GM18861 (cell line): ENCODE results near the gene POLQ.
"Not testable (repeated sequence)": the region's sequence is repeated elsewhere in the genome, so short reads cannot be mapped to it uniquely, and the experiment has no call there.

Source experiments
- ATAC-seq: cut with Tn5 transposase; IDR thresholded peaks from one replicate; pipeline ENCODE4 v1.9.1; 2021; ENCODE audit not compliant: unreplicated experiment

Gene POLQ

DNA sequence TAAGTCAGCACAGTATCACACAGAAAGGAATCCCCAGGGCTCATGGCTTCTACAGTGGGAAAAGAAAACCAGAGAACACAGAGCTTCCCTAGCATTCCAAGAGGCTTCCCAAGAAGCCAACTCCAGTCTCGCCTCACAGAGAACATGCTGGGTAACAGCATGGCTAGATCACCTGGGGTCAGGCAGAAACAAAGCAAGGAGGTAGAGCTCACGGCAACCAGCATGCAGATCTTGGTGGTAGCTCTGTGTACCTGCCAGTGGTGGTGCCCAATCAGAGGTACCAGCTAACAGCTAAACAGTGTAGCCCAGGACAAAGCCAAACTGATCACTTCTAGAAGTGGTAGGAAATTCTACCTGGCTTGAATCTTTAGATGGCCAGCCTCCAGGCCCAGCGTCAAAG lies 31.3 kb downstream of the POLQ start:
- ATAC-seq = no peak

DNA sequence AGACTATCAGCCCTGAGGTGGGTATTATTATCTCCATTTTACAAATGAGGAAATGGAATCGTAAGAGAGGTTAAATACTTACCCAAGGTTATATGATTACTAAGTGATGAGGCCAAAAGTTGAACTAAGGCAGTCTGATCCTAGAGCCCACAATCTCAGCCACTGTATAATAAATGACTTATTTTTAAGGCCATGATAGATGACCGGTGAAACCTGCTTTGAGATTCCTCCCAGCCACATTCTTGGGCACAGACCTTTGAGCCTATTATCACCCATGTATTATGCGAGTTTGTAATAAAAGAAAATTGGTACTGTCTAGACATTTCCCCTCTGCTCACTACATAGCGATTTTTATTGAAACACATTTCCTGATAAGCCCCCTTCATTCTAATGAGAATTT lies 37.4 kb downstream of the POLQ start:
- no peak for ATAC-seq

DNA sequence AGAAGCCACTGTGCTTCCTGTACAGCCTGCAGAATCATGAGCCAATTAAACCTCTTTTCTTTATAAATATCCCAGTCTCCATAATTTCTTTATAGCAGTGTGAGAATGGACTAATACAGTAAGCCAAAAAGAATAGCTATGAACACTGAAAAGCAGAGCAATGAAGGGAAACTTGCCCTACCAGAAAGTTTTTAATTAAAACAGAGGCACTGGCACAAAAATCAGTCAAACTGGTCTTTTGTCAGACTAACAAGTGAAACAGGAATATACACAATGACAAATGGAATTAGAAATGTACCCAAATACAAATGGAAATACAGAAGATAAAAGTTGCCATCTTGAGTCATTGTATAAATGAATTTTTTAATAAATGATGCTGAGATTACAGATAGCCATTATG lies 40.5 kb downstream of the POLQ start:
- no peak for ATAC-seq

- ATAC-seq = no peak
Observed at GRCh38 chr3:121504618-121505017, 41.2 kb downstream of the POLQ start.

- no peak for ATAC-seq
Observed at GRCh38 chr3:121496786-121497185, 49.0 kb downstream of the POLQ start.

DNA sequence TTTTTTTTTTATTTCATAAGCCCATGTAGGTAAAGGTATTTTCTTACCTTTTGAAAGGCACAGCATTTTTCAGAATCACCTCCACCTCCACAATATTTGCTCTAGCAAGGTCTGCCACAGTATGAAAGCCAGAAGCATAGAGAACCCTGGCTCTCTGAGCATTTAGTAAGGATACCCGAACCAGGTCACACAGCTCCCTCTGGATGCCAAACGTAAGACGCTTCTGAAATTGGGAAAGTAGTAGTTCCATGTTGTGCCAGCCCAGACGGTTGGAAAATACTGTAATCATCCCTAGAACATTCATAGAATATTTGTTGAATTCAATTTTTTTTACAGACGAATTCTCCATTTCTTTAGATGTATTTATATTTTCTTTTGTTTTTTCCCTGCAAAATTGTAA lies 52.4 kb downstream of the POLQ start:
- ATAC-seq = no peak

GRCh38 chr3:121491683-121492320 lies 54.0 kb downstream of the POLQ start:
- no peak for ATAC-seq

- ATAC-seq = no peak
Observed at GRCh38 chr3:121490161-121490560, 55.6 kb downstream of the POLQ start.

- no peak for ATAC-seq
Observed at GRCh38 chr3:121488628-121489027, 57.2 kb downstream of the POLQ start.

GRCh38 chr3:121483290-121483689 lies 62.5 kb downstream of the POLQ start:
- ATAC-seq = no peak

- ATAC-seq = no peak
Observed at GRCh38 chr3:121482660-121483059, 63.1 kb downstream of the POLQ start.

- no peak for ATAC-seq
Observed at GRCh38 chr3:121481106-121481880, 64.5 kb downstream of the POLQ start.

GRCh38 chr3:121477589-121477988 lies 68.2 kb downstream of the POLQ start:
- ATAC-seq = no peak

GRCh38 chr3:121473001-121473400 lies 72.8 kb downstream of the POLQ start:
- ATAC-seq = no peak

DNA sequence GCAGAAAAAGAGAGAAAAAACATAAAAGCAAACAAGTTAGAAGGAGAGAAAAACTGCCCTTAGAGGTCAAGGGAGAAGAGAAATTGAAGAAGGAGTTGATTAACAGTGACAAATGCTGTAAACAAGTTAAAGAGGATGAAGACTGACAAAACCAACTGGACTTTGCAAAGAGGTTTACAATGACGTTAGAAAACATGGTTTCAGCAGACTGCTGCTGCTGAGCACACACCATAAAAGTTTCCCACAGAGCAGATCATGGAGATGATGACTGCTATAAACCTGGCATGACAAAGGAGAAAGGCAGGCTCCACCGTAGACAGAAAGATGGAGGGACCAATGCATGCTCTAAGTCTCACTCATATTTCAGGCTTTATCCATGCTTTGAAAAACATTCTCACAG lies 78.7 kb downstream of the POLQ start:
- ATAC-seq = no peak

DNA sequence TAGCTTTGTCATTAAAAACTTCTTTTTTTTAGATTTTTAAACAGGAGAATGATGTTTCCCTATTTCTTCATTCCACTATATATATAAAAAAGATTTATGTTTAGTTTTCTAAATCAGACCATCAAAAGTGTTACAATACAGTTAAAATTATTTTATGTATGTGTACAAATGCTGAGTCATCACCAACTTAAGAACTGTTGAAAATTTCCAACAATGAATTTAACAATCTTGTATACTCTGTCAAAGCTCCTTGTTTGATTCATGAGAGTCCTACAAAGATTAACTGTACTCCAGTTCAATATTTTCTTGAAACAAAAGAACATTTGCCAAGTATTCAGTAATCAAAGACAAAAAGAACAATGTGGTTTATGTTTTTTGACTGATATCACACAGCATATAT lies 82.0 kb downstream of the POLQ start:
- no peak for ATAC-seq

DNA sequence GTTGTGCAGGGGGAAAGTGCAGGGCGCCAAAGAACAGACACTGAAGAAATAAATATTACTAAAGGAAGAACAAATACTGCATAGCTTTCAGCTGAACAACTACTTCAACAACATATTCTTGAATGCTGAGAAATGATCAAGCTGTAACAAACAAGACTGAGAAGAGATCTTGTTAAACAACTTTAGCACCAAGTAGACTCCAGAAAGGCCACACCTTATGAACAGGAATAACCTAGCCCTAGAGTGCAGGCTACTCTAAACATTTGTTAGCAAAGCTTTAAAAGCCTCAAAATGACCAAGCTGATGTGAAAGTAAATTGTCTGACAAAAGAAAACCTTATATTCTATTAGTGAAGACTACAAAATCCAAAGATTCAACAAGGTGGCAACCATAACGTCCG lies 83.2 kb downstream of the POLQ start:
- ATAC-seq = no peak

- ATAC-seq = not testable (repeated sequence)
Observed at GRCh38 chr3:121451752-121452151, 94.0 kb downstream of the POLQ start.

GRCh38 chr3:121443456-121443855 lies 102.3 kb downstream of the POLQ start:
- no peak for ATAC-seq

DNA sequence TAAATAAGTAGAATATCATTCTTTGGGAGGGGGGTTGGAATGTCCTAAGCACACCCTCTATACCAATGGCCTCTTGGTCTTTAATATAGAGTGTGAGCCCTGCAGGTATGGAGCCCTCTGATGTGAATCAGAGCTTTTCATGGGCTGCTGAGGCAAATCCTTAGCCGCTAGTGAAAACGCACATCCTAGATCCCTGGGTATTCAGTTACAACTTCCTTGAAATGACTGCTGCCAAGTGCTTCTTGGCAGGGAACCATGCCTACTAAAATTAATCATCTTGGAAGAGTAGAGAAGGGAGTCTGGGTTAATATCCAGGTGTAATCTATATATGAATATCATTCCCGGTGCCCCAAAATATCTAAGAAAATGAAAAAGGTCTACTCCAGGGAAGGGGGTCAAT lies 109.1 kb downstream of the POLQ start:
- ATAC-seq = no peak

DNA sequence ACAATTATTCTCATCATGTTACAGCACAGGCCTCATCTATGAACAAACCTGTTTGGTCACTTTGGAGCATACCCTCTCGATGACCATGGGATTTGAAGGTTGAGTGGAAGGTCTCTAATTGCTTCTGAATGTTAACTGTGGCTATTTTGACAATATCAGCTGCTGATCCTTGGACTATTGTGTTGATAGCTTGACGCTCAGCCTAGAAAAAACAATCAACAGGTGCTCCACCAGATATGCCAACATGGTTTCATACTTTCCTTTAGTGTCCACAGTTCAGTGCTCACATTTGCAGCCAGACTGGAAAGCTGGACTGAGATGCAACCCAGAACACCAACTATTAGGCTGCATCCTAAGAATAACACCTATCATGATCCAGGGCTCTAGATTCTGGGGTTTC lies 109.7 kb downstream of the POLQ start:
- ATAC-seq = no peak

GRCh38 chr3:121431726-121432517 lies 113.9 kb downstream of the POLQ start:
- ATAC-seq = peak; percentile 90
